ENCODE data around the gene ARHGAP24. TPM values are rescaled to one million over a fixed set of nuclear protein-coding genes. Genes with fewer than 3 reads are reported as not detected.
"Not testable (repeated sequence)": the region's sequence is repeated elsewhere in the genome, so short reads cannot be mapped to it uniquely, and the experiment has no call there.

Gene ARHGAP24
- total RNA-seq, 2 donors from 2014 or later: not detected

DNA sequence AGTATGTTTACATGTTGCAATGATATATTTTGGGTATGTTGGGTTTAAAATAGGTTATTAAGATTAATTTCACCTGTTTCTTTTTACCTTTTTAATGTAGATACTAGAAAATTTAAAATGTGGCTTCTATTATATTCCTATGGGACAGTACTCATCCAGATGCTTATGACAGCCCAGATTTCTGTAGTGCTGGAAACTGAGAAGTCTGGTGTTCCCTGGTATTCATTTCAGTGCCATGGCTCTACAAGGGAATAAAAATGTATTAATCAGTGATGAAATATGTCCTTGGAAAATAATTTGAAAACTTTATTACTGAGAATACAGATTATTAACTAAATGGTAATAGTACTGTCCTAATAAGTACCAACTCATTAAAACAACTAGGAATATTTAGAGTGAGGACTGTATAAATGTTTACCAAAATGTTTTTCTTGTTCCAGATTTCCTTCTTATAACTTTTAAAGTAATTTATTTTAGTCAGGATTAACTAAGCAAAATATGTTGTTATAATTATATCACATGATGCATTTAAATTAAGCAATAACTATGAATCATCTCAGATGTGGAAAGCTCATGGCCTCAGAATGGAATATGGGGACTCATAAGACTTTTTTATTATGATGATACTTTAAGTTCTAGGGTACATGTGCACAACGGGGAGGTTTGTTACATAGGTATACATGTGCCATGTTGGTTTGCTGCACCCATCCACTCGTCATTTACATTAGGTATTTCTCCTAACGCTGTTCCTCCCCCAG is 25.3 kb downstream of the ARHGAP24 start:
- no peak for ATAC-seq
- DNase-seq (ENCODE audit: low spot score in 2 of 2): no peak
- H3K36me3 Mint-ChIP-seq: peaks cover 0 to 5% of the 10 kb centered on the region in 2 donors
- no peak overlapping the region for H3K27ac Mint-ChIP-seq
- peaks cover 6 to 16% of the 10 kb centered on the region in 2 donors for H3K9me3 Mint-ChIP-seq

DNA sequence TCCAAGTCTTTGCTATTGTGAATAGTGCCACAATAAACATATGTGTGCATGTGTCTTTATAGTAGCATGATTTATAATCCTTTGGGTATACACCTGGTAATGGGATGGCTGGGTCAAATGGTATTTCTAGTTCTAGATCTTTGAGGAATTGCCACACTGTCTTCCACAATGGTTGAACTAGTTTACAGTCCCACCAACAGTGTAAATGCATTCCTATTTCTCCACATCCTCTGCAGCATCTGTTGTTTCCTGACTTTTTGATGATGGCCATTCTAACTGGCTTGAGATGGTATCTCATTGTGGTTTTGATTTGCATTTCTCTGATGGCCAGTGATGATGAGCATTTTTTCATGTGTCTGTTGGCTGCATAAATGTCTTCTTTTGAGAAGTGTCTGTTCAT is 26.2 kb downstream of the ARHGAP24 start:
- not testable (repeated sequence) for H3K27ac Mint-ChIP-seq, ATAC-seq

DNA sequence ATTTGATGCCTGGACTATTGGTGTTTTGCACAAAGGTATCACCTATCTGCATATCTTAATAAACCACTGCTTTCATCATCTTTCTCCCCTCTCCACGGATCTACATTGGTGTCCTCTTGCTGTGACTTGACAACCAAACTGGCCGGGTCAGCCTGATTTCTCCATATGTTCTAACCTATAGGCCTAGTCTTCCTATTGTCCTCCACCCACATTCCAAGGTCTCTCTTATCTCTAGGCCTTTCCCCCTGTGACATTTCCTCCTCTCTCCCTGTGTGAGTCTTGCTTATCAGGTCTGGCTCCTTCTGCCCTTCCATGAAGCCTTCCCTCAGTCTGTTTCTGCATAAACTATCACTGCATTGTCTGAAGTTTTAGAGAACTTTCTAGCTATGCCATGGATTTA is 33.7 kb downstream of the ARHGAP24 start:
- peaks cover 3 to 5% of the 10 kb centered on the region in 2 donors for H3K36me3 Mint-ChIP-seq
- no peak for ATAC-seq
- peaks cover 12 to 17% of the 10 kb centered on the region in 2 donors for H3K9me3 Mint-ChIP-seq
- DNase-seq (ENCODE audit: low spot score in 2 of 2): no peak
- H3K27ac Mint-ChIP-seq: no peak overlapping the region

More for the DNA sequence above, 26.2 kb downstream of the ARHGAP24 start:
- not testable (repeated sequence) for H3K36me3 Mint-ChIP-seq; DNase-seq (ENCODE audit: low spot score in 2 of 2)
- peaks cover 8 to 15% of the 10 kb centered on the region in 2 donors for H3K9me3 Mint-ChIP-seq

DNA sequence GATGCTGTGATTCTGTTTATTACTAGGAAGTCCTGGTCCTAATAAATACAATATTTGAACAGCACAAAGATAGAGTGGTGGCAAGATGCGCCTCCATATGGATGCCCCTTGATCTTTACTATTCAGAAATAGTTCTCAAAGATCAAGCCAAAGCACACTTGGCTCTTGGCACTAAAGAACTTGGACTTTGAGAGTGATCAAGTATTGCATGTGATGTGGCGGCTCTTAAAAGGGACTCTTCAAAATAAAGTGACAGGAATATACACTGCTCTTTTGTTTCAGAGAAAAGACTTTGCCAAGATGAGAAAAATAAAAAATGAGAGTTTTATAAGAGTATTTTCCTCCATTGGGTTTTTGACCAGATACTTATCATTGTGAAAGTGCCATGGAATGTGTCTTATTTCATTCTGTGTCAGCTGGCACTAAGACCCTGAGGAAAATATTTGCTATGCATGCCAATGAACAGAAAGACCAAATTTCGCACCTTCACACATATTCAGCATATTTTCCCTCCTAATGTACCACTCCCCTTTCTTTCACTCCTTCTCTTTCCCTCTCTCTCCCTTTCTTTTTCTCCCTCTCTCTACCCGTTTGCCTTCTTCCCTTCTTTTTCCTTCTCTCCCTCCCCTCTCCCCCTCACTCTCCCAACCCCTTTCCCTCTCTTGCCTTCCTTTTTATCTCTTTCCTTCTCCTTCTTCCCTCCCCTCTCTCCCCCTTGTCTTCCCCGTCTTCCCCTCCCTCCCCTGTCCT is 35.1 kb downstream of the ARHGAP24 start:
- H3K36me3 Mint-ChIP-seq: peaks cover 0 to 5% of the 10 kb centered on the region in 2 donors
- H3K9me3 Mint-ChIP-seq: peaks cover 9 to 15% of the 10 kb centered on the region in 2 donors
- ATAC-seq (no peak), DNase-seq (ENCODE audit: low spot score in 2 of 2) (no peak)
- no peak overlapping the region for H3K27ac Mint-ChIP-seq

DNA sequence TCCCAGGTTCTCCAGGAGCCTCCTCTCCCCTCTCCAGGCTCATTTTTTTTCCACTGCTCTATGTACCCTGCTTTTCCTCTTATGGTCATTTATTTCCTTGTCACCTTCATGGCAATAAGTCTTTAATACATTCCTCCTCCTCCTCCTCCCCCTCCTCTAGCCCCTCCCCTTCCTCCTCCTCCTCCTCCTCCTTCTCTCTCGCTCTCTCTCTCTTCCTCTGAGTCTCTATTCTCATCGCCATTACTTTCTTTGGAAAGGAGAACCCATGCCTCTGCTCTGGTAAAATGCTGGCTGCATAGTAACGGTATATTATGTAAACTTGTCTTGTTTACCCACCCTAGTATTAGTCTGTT is 35.7 kb downstream of the ARHGAP24 start:
- ATAC-seq (no peak), DNase-seq (ENCODE audit: low spot score in 2 of 2) (no peak)
- Mint-ChIP-seq H3K27ac (no peak overlapping the region), H3K36me3 (peaks cover 0 to 5% of the 10 kb centered on the region in 2 donors), H3K9me3 (peaks cover 4 to 11% of the 10 kb centered on the region in 2 donors)

DNA sequence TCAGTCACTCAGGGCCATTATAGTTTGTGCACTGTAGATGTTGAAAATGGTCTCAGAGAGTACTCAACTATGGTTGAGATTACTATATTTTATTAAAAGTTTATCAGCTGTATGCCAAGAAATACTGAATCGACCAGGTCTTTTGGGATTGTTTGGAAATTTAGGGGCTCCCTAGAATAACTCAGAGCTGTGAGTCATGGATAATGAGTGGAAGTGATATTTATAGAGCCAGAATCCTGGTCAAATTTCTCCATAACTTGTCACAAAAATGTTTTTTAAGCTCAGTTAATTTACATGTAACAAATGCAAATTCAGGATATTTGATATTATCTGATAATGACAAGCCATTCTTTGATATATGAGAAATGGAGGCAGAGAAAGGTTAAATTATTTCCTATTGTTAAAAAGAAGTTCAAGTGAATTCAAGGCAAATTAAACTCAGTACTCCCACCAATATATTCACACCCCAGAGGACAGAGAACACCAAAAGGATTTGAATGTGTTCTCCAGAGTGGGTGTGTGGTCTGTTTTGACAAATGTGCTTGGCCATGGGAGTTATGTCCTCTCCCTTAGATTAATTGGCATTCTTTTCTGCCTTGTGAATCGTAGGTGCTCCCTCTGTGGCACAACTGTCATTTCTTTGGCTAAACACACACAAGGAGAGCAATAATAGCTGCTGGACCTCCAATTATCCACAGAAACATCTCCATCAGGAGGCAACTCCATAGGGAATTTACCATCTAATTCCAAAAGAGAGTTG is 37.7 kb downstream of the ARHGAP24 start:
- Mint-ChIP-seq H3K36me3 (no peaks in the 10 kb centered on the region), H3K9me3 (peaks cover 4 to 11% of the 10 kb centered on the region in 2 donors), H3K27ac (no peak overlapping the region)
- DNase-seq (ENCODE audit: low spot score in 2 of 2) (no peak), ATAC-seq (no peak)

DNA sequence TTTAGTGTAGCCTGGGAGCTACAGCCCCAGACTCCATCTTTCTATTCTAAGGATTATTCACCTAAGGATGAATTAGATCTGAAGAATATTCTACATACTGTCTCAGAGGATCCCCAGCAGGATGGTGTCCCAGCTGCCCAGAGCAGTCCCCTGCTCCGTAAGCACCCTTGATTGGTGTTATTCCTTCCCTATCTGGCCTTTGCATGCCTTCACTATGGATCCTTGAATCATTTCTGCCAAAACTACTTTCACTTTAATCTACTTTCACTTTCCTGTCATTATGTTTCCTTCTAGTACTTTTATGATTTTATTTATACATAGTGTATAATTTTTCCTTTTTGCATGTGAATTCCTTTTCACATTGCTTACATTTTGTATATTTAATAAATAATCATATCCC is 39.2 kb downstream of the ARHGAP24 start:
- no peak for ATAC-seq
- H3K9me3 Mint-ChIP-seq: peaks cover 4 to 16% of the 10 kb centered on the region in 2 donors
- no peak for DNase-seq (ENCODE audit: low spot score in 2 of 2)
- no peaks in the 10 kb centered on the region for H3K36me3 Mint-ChIP-seq
- H3K27ac Mint-ChIP-seq: no peak overlapping the region

DNA sequence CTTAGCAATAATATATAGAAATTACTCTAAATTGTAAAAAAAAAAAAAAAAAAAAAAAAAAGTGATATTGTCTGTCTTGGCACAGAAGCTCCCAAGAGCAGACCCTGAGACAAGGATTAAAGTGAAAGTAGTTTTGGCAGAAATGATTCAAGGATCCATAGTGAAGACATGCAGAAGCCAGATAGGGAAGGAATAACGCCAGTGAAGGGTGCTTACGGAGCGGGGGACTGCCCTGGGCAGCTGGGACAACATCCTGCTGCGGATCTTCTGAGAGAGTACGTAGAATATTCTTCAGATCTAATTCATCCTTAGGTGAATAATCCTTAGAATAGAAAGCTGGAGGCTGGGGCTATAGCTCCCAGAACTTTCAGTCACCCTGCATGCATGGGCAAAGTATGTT is 39.8 kb downstream of the ARHGAP24 start:
- H3K36me3 Mint-ChIP-seq: no peaks in the 10 kb centered on the region
- DNase-seq (ENCODE audit: low spot score in 2 of 2) (no peak), ATAC-seq (no peak)
- no peak overlapping the region for H3K27ac Mint-ChIP-seq
- peaks cover 4 to 16% of the 10 kb centered on the region in 2 donors for H3K9me3 Mint-ChIP-seq

DNA sequence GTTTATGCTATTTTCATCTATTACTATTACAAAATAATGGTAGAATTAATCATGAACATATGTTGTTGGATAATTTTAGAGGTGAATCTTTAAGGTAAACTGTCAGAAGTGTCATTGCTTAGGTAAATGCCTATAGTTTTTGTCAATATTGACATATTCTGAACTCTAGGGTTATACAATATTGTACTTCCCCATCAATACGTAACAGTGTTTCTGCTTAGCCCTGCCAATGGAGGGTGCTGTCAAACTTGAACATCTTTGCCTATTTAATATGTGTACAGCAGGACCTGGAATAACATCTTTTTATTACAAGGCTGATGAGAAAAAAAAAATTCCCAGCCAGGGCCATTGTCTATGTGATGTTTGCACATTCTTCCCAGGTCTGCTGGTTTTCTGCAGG is 40.8 kb downstream of the ARHGAP24 start:
- no peak for ATAC-seq
- peaks cover 7 to 19% of the 10 kb centered on the region in 2 donors for H3K9me3 Mint-ChIP-seq
- no peaks in the 10 kb centered on the region for H3K36me3 Mint-ChIP-seq
- no peak for DNase-seq (ENCODE audit: low spot score in 2 of 2)
- no peak overlapping the region for H3K27ac Mint-ChIP-seq

DNA sequence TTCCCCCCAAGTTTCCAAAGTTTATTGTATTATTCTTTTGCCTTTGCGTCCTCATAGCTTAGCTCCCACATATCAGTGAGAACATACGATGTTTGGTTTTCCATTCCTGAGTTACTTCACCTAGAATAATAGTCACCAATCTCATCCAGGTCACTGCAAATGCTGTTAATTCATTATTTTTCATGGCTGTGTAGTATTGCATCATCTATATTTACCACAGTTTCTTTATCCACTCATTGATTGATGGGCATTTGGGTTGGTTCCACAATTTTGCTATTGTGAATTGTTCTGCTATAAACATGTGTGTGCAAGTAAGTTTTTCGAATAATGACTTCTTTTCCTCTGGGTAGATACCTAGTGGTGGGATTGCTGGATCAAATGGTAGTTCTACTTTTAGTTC is 43.6 kb downstream of the ARHGAP24 start:
- not testable (repeated sequence) for H3K36me3 Mint-ChIP-seq; ATAC-seq; DNase-seq (ENCODE audit: low spot score in 2 of 2); H3K27ac Mint-ChIP-seq
- H3K9me3 Mint-ChIP-seq: peaks cover 13 to 14% of the 10 kb centered on the region in 2 donors

DNA sequence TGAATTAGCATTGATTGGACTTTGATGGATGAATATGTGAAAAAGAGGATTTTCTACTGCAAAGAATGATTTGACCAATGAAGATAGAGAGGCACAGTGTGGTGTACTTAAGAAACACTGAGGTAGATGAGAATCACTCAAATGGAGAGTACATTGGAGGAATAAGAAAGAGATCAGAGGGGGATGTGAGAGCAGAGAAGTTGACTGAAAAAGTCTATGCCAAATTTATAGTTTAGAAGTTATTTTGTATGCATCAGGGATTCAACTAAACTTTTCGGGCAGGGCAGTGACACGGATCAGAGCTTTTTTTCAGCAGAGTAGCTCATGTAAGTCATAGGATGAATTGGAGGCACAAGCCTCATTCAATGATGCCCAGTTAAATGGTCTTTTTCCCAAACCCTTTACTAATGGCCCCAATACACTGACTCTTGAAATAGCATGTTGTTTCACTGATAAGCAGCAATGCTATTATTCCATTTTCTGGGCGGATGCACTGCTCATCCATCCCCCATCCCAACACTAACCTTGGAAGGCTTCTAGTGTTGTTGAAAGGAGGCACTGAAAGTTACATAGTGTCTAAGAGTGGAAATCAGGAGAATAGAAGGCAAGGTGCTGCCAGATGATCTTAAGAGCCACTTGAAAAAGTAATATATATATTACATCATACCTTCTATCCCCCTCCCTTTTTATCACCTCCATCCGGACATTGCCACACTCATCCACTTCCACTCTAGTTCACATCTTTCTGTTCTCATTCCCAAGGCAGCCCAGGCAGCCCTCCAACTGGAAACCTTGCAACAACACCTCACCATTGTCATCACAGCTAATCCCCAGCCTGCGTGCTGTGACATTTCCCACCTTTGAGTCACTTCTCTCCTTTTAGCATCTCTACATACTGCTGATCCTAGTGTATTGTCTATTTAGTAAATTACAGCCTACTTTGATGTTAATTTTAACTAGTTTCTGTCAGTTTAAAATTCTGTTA is 46.1 kb downstream of the ARHGAP24 start:
- H3K9me3 Mint-ChIP-seq: peaks cover 9 to 11% of the 10 kb centered on the region in 2 donors
- no peaks in the 10 kb centered on the region for H3K36me3 Mint-ChIP-seq
- ATAC-seq (no peak), DNase-seq (ENCODE audit: low spot score in 2 of 2) (no peak)
- H3K27ac Mint-ChIP-seq: no peak overlapping the region

DNA sequence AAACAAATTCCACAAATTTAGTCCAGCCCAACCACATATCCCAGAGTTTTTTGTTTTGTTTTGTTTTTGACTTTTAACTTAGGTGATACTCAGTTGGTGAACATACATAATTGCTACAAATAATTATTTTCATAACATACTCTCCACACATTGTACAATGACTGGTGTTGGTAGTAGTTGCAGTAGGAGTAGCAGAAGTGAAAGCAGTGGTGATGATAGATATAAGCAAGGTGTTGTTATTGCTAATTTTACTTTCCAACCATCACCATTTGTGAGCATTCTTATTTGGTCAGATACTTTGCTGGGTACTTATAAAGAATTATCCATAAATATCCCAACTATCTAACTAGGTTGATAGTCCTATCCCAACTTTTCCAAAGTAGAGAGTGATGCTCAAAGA is 47.3 kb downstream of the ARHGAP24 start:
- DNase-seq (ENCODE audit: low spot score in 2 of 2) (no peak), ATAC-seq (no peak)
- Mint-ChIP-seq H3K9me3 (peaks cover 9 to 11% of the 10 kb centered on the region in 2 donors), H3K36me3 (no peaks in the 10 kb centered on the region), H3K27ac (no peak overlapping the region)

DNA sequence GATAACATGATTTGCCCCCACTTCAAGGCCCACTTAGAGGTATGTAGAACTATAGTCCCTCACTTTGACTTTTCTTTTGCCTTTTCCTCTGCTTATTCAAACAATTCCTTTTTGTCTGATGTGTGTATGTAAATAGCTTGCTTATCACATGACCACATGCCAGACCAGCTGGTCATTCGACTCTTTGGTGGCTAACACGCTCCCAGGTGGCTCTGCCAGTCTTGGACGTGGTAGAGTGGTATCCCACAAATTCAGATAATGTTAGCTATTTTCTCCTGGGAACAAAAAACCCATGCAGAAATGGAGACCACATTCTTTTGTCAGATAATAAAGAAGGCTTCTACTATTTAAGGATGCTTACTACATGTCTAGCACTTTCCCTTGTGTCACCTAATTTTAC is 47.9 kb downstream of the ARHGAP24 start:
- no peak overlapping the region for H3K27ac Mint-ChIP-seq
- ATAC-seq (no peak), DNase-seq (ENCODE audit: low spot score in 2 of 2) (no peak)
- H3K36me3 Mint-ChIP-seq: no peaks in the 10 kb centered on the region
- peaks cover 11 to 12% of the 10 kb centered on the region in 2 donors for H3K9me3 Mint-ChIP-seq

DNA sequence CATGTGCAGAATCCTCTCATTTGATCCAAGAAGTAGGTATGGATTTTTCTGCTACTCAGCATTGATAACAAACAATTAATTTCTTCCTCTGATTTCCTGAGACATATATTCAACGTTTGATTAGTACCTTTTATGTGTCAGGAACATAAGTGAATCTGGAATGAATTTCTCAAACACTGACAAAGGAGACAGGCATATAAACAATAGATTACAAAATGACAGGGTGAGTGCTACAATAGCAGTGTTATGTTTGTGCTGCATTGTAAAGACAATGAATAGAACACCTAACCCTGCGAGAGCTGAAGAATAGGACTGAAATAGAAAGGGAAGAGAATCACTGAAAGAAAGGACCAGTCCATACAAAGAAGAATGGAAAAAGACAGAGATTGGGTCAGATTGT is 52.9 kb downstream of the ARHGAP24 start:
- Mint-ChIP-seq H3K9me3 (peaks cover 0 to 8% of the 10 kb centered on the region in 2 donors), H3K27ac (no peak overlapping the region), H3K36me3 (no peaks in the 10 kb centered on the region)
- ATAC-seq (no peak), DNase-seq (ENCODE audit: low spot score in 2 of 2) (no peak)

DNA sequence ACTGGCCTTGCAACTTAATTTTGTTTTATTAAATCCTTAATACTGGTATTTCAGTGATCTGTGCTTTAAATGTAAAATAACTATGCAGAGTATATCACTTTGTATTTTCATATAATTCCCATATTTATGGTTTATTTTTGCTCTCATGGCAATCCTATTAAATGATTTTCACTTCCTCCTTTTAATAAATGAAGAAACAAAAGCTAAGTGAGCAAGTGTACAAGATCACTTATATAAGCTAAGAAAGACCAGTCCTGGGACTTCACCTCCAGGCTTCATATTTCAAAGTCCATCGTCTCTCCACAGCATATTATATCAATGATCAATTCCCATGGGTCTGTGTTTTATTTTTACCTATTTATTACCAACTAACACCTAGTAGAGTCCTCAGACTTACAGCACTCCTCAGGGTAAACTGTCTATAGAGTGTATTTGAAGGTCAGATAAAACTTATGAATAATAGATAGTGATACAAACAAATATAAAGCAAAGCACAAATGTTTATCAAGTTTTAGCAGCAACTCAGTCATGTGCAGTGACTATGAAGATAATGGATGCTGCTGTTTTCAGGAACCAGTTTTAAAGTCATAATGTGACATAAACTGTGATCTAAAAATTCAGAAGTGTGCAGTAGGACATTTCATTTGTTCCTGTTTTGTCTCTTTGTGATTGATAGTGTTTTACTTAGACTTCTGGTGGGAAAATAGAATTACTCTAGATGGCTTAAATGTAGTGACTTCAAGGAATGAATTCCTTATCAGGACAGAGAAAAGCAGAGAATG is 56.8 kb downstream of the ARHGAP24 start:
- peaks cover 0 to 8% of the 10 kb centered on the region in 2 donors for H3K9me3 Mint-ChIP-seq
- ATAC-seq (no peak), DNase-seq (ENCODE audit: low spot score in 2 of 2) (no peak)
- no peaks in the 10 kb centered on the region for H3K36me3 Mint-ChIP-seq
- no peak overlapping the region for H3K27ac Mint-ChIP-seq
